Measurements from ENCODE around the gene UBTD1.

DNA sequence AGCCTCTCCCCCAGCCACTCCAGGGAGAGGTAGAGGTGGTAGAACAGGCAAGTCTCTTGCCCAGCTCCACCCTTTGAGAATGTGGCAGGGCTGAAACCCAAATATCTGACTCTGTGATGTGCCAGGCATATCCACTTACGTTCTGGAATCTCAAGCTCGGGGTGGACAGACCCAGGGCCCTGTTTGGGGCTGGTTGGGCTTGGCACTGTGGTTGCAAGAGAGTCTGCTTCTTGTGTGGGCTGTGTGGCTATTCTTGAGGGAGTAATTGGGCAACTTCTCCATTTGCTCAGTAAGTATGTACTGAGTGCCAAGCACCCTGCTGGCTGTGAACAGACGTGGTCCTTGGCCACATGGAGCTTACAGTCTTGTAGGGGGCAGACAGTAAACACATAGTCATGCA, 4.7 kb downstream of the UBTD1 start:
- TF ChIP-seq, protein P1, sequence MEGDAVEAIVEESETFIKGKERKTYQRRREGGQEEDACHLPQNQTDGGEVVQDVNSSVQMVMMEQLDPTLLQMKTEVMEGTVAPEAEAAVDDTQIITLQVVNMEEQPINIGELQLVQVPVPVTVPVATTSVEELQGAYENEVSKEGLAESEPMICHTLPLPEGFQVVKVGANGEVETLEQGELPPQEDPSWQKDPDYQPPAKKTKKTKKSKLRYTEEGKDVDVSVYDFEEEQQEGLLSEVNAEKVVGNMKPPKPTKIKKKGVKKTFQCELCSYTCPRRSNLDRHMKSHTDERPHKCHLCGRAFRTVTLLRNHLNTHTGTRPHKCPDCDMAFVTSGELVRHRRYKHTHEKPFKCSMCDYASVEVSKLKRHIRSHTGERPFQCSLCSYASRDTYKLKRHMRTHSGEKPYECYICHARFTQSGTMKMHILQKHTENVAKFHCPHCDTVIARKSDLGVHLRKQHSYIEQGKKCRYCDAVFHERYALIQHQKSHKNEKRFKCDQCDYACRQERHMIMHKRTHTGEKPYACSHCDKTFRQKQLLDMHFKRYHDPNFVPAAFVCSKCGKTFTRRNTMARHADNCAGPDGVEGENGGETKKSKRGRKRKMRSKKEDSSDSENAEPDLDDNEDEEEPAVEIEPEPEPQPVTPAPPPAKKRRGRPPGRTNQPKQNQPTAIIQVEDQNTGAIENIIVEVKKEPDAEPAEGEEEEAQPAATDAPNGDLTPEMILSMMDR (IDR thresholded peaks at IDR 0.05) = no peak
- no peak for TF ChIP-seq POLR2A (IDR thresholded peaks at IDR 0.05)
